ENCODE results near the gene ACP4. TPM values are rescaled to one million over a fixed set of nuclear protein-coding genes. Genes with fewer than 3 reads are reported as not detected.

The ACP4 gene
- total RNA-seq, 1 donor from 2014 or later: not detected

- DNase-seq (ENCODE audit: low spot score): no peak
Observed at GRCh38 chr19:50844296-50844935, 54.2 kb downstream of the ACP4 start.

Other genes starting within 250 kb of the ACP4 start
- 3.5 TPM for gene LRRC4B, start 222.0 kb upstream of the ACP4 start, total RNA-seq
- gene SYT3, start 150.5 kb upstream of the ACP4 start, total RNA-seq: 0.32 TPM
- gene C19orf81, start 141.0 kb upstream of the ACP4 start, total RNA-seq: not detected
- gene SHANK1, start 70.6 kb upstream of the ACP4 start, total RNA-seq: 1.1 TPM
- gene CLEC11A, start 67.1 kb upstream of the ACP4 start, total RNA-seq: 15.1 TPM
- gene GPR32, start 20.0 kb upstream of the ACP4 start, total RNA-seq: not detected
- 1.5 TPM for gene KLK1, start 33.4 kb downstream of the ACP4 start, total RNA-seq
- not detected for gene KLK15, start 43.2 kb downstream of the ACP4 start, total RNA-seq
- gene KLK3, start 64.5 kb downstream of the ACP4 start, total RNA-seq: not detected
- not detected for gene KLK2, start 83.0 kb downstream of the ACP4 start, total RNA-seq
- not detected for gene KLK4, start 121.0 kb downstream of the ACP4 start, total RNA-seq
- not detected for gene KLK5, start 162.6 kb downstream of the ACP4 start, total RNA-seq
- 1.5 TPM for gene KLK6, start 179.2 kb downstream of the ACP4 start, total RNA-seq
- gene KLK7, start 193.5 kb downstream of the ACP4 start, total RNA-seq: 0.14 TPM
- gene KLK8, start 211.2 kb downstream of the ACP4 start, total RNA-seq: 2.4 TPM
- gene KLK10, start 229.3 kb downstream of the ACP4 start, total RNA-seq: 42.8 TPM
- gene KLK11, start 236.2 kb downstream of the ACP4 start, total RNA-seq: 274 TPM
- gene KLK12, start 244.6 kb downstream of the ACP4 start, total RNA-seq: 0.78 TPM

Measured in mucosa of gallbladder (tissue), 1 donor.